GM12872 (cell line): ENCODE measurements around the gene GANAB.

ENCODE experiments used
- CTCF ChIP-seq: IDR thresholded peaks from 3 replicates; pipeline ENCODE4 v1.5.1; 2011; ENCODE audit warnings: low read depth, mild to moderate bottlenecking, low read length, moderate library complexity; ENCODE audit not compliant: insufficient read depth

Gene GANAB

GRCh38 chr11:62665075-62665598 is 18.7 kb upstream of the GANAB start, which contains the start of the genes C11orf98 and CSKMT:
C11orf98 (minus strand) TSS chr11:62665210; CDS start chr11:62665169, 41 bp downstream.
CSKMT (plus strand) TSS chr11:62665312; CDS start chr11:62665880, 568 bp downstream.
- TF ChIP-seq CTCF: no peak

- TF ChIP-seq CTCF: no peak
These were observed 18.1 kb upstream of the GANAB start for GRCh38 chr11:62664405-62665074.

- no peak for TF ChIP-seq CTCF
These were observed 10.5 kb upstream of the GANAB start for GRCh38 chr11:62656796-62657429.

GRCh38 chr11:62654297-62654696 is 7.9 kb upstream of the GANAB start:
- no peak for TF ChIP-seq CTCF

GRCh38 chr11:62652161-62653006 is 6.0 kb upstream of the GANAB start:
- TF ChIP-seq CTCF: no peak

- TF ChIP-seq CTCF: no peak
These were observed 3.1 kb upstream of the GANAB start for GRCh38 chr11:62649486-62649885.

GRCh38 chr11:62648967-62649364 is 2.6 kb upstream of the GANAB start:
- TF ChIP-seq CTCF: no peak
